ENCODE results near the gene CPA1.

Gene CPA1

GRCh38 chr7:130352194-130353074, 27.9 kb upstream of the CPA1 start:
- Histone ChIP-seq H3K9me3 (ENCODE audit: control insufficient read depth, insufficient read depth, low read depth, low read length) (no peaks in the 10 kb centered on the region), H3K4me3 (ENCODE audit: low read depth, low read length) (no peak overlapping the region), H3K27ac (ENCODE audit: extremely low read depth, low read depth, low read length) (no peak overlapping the region), H3K36me3 (ENCODE audit: control insufficient read depth in 2 of 2, insufficient read depth in 1 of 2, low read length in 2 of 2) (no peaks in the 10 kb centered on the region), H3K4me1 (ENCODE audit: control insufficient read depth, insufficient read depth, low read length) (peaks cover 17% of the 10 kb centered on the region)
- 0 out of 2 replicates have a peak, but pooled peaks have one; percentile 8 for TF ChIP-seq PRDM6 (tag by site-specific recombination; IDR thresholded peaks at IDR 0.05)
- TF ChIP-seq ZSCAN18 (tag by site-specific recombination; IDR thresholded peaks at IDR 0.05): no peak
- no peak for TF ChIP-seq ZNF292 (tag by site-specific recombination; IDR thresholded peaks at IDR 0.05; ENCODE audit: borderline replicate concordance, low read depth)
- TF ChIP-seq PATZ1 (tag by site-specific recombination; IDR thresholded peaks at IDR 0.05): 0 out of 2 replicates have a peak, but pooled peaks have one; percentile 27
- TF ChIP-seq ZBTB10 (tag by site-specific recombination; IDR thresholded peaks at IDR 0.05): peak; percentile 50; the same call in 1 of the 2 replicates
- 0 out of 2 replicates have a peak, but pooled peaks have one; percentile 19 for TF ChIP-seq GLIS2 (tag by site-specific recombination; IDR thresholded peaks at IDR 0.05)
- TF ChIP-seq ZNF837 (tag by site-specific recombination; IDR thresholded peaks at IDR 0.05): no peak
- no peak for TF ChIP-seq SCRT2 (tag by site-specific recombination; IDR thresholded peaks at IDR 0.05)
- no peak for TF ChIP-seq ZNF155 (tag by site-specific recombination; IDR thresholded peaks at IDR 0.05)
- CTCF ChIA-PET: no interaction called here
- POLR2A ChIA-PET: no interaction called here

GRCh38 chr7:130353196-130353595, 27.1 kb upstream of the CPA1 start:
- peaks cover 17% of the 10 kb centered on the region for H3K4me1 ChIP-seq (ENCODE audit: control insufficient read depth, insufficient read depth, low read length)
- H3K27ac ChIP-seq (ENCODE audit: extremely low read depth, low read depth, low read length): no peak overlapping the region
- no peaks in the 10 kb centered on the region for H3K9me3 ChIP-seq (ENCODE audit: control insufficient read depth, insufficient read depth, low read depth, low read length)
- POLR2A ChIA-PET: no interaction called here
- H3K4me3 ChIP-seq (ENCODE audit: low read depth, low read length): no peak overlapping the region
- TF ChIP-seq ZNF10 (tag by site-specific recombination; IDR thresholded peaks at IDR 0.05) (no peak), REST (tag by site-specific recombination; IDR thresholded peaks at IDR 0.05) (no peak), ZNF302 (tag by site-specific recombination; IDR thresholded peaks at IDR 0.05; ENCODE audit: low read depth) (no peak), ZNF792 (tag by site-specific recombination; IDR thresholded peaks at IDR 0.05) (no peak), ZNF132 (tag by site-specific recombination; IDR thresholded peaks at IDR 0.05; ENCODE audit: borderline replicate concordance) (no peak), ZXDB (tag by site-specific recombination; IDR thresholded peaks at IDR 0.05) (no peak), ZNF544 (tag by site-specific recombination; IDR thresholded peaks at IDR 0.05) (no peak), ZNF639 (tag by site-specific recombination; IDR thresholded peaks at IDR 0.05) (no peak), ZNF624 (tag by site-specific recombination; IDR thresholded peaks at IDR 0.05) (no peak)
- CTCF ChIA-PET: no interaction called here
- H3K36me3 ChIP-seq (ENCODE audit: control insufficient read depth in 2 of 2, insufficient read depth in 1 of 2, low read length in 2 of 2): no peaks in the 10 kb centered on the region

Measured in HEK293 (cell line).